Hepatocyte (in vitro differentiated cells): ENCODE data around the gene SLC36A3.

Source experiments
- CTCF ChIP-seq: fragments of 200-600 bp; sonication (generic); IDR thresholded peaks from 2 replicates; pipeline ENCODE4 v1.5.1; 2016; ENCODE audit warnings: antibody characterized with exemption, mild to moderate bottlenecking; ENCODE audit not compliant: poor library complexity
- EZH2 ChIP-seq: fragments of 200-600 bp; sonication (generic); IDR thresholded peaks from 2 replicates; pipeline ENCODE4 v1.6.1; 2016; ENCODE audit warnings: antibody characterized with exemption, mild to moderate bottlenecking, borderline replicate concordance
- EZH2phosphoT487 ChIP-seq: fragments of 200-600 bp; sonication (generic); IDR thresholded peaks from one replicate; pipeline ENCODE4 v1.6.1; 2018; ENCODE audit warnings: antibody characterized with exemption, mild to moderate bottlenecking, low read depth, moderate library complexity; ENCODE audit not compliant: unreplicated experiment, severe bottlenecking

- no peak for TF ChIP-seq EZH2
- TF ChIP-seq CTCF = no peak
- TF ChIP-seq EZH2phosphoT487 = no peak
These were observed 59.4 kb downstream of the SLC36A3 start for GRCh38 chr5:151244206-151244605.
